ENCODE data around the gene CELA2B. TPM values are rescaled to one million over a fixed set of nuclear protein-coding genes. Genes with fewer than 3 reads are reported as not detected.
"Not testable (repeated sequence)": the region's sequence is repeated elsewhere in the genome, so short reads cannot be mapped to it uniquely, and the experiment has no call there.

CELA2B gene
- total RNA-seq, 3 donors from 2014 or later: not detected

GRCh38 chr1:15519625-15520024, 43.7 kb downstream of the CELA2B start:
- intact Hi-C loops (cut with DNase I; ENCODE audit: low total_unique reads): no loop called here
- Histone ChIP-seq H3K27me3 (no peaks in the 10 kb centered on the region), H3K9me3 (no peaks in the 10 kb centered on the region), H3K27ac (no peak overlapping the region), H3K4me1 (peaks cover 0 to 4% of the 10 kb centered on the region in 2 donors), H3K4me3 (no peak overlapping the region), H3K36me3 (no peaks in the 10 kb centered on the region)
- DNase-seq (ENCODE audit: low spot score in 2 of 2): no peak
- TF ChIP-seq CTCF (IDR thresholded peaks at IDR 0.05): no peak
- no peak for TF ChIP-seq POLR2A (IDR thresholded peaks at IDR 0.05)
- TF ChIP-seq POLR2AphosphoS5 (IDR thresholded peaks at IDR 0.05): no peak

- H3K27ac ChIP-seq; intact Hi-C loops (cut with DNase I; ENCODE audit: low total_unique reads): not testable (repeated sequence)
Measured at GRCh38 chr1:15521206-15521906, 45.5 kb downstream of the CELA2B start.

GRCh38 chr1:15522551-15522950, 46.6 kb downstream of the CELA2B start:
- Histone ChIP-seq H3K9me3 (no peaks in the 10 kb centered on the region), H3K36me3 (no peaks in the 10 kb centered on the region), H3K27ac (no peak overlapping the region), H3K4me3 (no peak overlapping the region), H3K4me1 (peaks cover 0 to 11% of the 10 kb centered on the region in 2 donors), H3K27me3 (no peaks in the 10 kb centered on the region)
- TF ChIP-seq POLR2AphosphoS5 (IDR thresholded peaks at IDR 0.05): no peak
- no peak for TF ChIP-seq CTCF (IDR thresholded peaks at IDR 0.05)
- TF ChIP-seq POLR2A (IDR thresholded peaks at IDR 0.05): no peak
- intact Hi-C loops (cut with DNase I; ENCODE audit: low total_unique reads): no loop called here
- no peak for DNase-seq (ENCODE audit: low spot score in 2 of 2)

More at GRCh38 chr1:15521206-15521906, 45.5 kb downstream of the CELA2B start:
- peaks cover 0 to 11% of the 10 kb centered on the region in 2 donors for H3K4me1 ChIP-seq
- not testable (repeated sequence) for H3K27me3 ChIP-seq; H3K9me3 ChIP-seq; H3K36me3 ChIP-seq; DNase-seq (ENCODE audit: low spot score in 2 of 2); H3K4me3 ChIP-seq

- Histone ChIP-seq H3K4me1 (peaks cover 0 to 11% of the 10 kb centered on the region in 2 donors), H3K27ac (peak overlapping the region; percentile 96 to 97), H3K4me3 (peak overlapping the region; percentile 77 to 94 (median 93)), H3K36me3 (no peaks in the 10 kb centered on the region), H3K27me3 (no peaks in the 10 kb centered on the region), H3K9me3 (no peaks in the 10 kb centered on the region)
- DNase-seq (ENCODE audit: low spot score in 2 of 2): no peak
- no peak for TF ChIP-seq CTCF (IDR thresholded peaks at IDR 0.05)
- TF ChIP-seq POLR2AphosphoS5 (IDR thresholded peaks at IDR 0.05): peak in 1 of 3 donors; percentile 50
- intact Hi-C loops (cut with DNase I; ENCODE audit: low total_unique reads): no loop called here
Measured at GRCh38 chr1:15523104-15524020, 47.5 kb downstream of the CELA2B start.

- TF ChIP-seq POLR2A (IDR thresholded peaks at IDR 0.05) (no peak), POLR2AphosphoS5 (IDR thresholded peaks at IDR 0.05) (peak in 1 of 3 donors; percentile 43)
- no peak for DNase-seq (ENCODE audit: low spot score in 2 of 2)
- Histone ChIP-seq H3K4me1 (peaks cover 0 to 11% of the 10 kb centered on the region in 2 donors), H3K9me3 (no peaks in the 10 kb centered on the region), H3K4me3 (peak within 1 kb of the TSS; percentile 77 to 94 (median 93)), H3K27ac (peak within 1 kb of the TSS; percentile 96 to 97), H3K36me3 (no peaks in the 10 kb centered on the region), H3K27me3 (no peaks in the 10 kb centered on the region)
- intact Hi-C loops (cut with DNase I; ENCODE audit: low total_unique reads): no loop called here
Measured at GRCh38 chr1:15524021-15524282, 48.0 kb downstream of the CELA2B start, which contains the start of gene CASP9. TSS of gene CASP9 (minus strand) at chr1:15524215. CDS start at chr1:15524200, 15 bp downstream.

All from breast epithelium (tissue), 4 donors.